GM19397 (cell line): Measurements from ENCODE around the gene DPF3.
"Not testable (repeated sequence)": the region's sequence is repeated elsewhere in the genome, so short reads cannot be mapped to it uniquely, and the experiment has no call there.

Source experiments
- ATAC-seq: cut with Tn5 transposase; IDR thresholded peaks from one replicate; pipeline ENCODE4 v1.9.1; 2021; ENCODE audit warnings: mild to moderate bottlenecking, moderate library complexity; ENCODE audit not compliant: unreplicated experiment

The DPF3 gene

DNA sequence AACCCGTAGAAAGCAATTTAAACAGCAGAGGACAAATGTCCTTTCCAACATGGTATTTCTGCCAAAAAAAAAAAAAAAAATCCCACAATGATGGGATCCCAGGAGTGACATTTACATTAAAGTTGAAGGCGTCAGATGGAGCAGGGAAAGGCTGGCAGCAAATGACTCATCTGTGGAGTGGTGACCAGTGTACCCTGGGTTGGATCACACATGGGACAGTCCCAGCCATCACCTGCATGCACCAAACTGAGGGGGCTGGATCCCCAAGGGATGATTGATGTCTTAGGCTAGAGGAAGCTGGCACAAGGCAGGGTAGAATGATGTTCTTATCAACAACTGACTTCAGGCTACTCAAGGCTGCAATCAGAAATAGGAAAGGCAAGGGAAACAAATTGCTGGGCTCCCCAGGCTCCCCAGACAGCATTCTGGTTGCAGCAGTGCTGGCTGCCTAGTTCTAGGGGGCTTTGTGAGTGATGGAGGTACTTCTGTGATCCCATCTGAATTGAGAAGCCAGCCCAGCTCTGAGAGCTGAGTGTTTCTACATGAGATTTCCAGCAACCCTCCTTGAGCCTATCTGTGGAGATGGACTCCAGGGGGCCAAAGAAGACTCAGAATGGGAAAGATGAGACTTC lies 117.9 kb downstream of the DPF3 start:
- ATAC-seq, result no peak

- no peak for ATAC-seq
These were observed 118.8 kb downstream of the DPF3 start for GRCh38 chr14:72774894-72775620.

GRCh38 chr14:72774141-72774540 lies 119.8 kb downstream of the DPF3 start:
- ATAC-seq, result no peak

DNA sequence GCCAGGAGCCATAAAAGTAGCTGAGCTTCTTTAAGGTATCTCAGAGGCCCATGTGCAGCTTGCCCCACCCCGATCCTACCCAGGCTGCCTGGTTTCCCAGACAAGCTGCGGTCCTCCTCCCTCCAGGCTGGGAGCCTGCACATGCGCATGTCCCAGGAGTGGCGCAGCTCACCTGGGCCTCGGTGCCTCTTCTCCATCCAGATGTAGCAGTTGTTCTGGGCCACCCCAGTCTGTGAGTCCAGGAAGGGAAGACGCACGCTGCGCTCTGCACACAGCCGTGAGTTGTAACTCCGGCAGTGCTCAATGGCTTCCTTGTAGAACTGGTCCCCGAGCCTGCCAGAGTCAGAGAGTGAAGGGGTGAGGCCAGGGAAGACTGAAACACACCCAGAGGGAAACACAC lies 122.3 kb downstream of the DPF3 start:
- ATAC-seq, result no peak

DNA sequence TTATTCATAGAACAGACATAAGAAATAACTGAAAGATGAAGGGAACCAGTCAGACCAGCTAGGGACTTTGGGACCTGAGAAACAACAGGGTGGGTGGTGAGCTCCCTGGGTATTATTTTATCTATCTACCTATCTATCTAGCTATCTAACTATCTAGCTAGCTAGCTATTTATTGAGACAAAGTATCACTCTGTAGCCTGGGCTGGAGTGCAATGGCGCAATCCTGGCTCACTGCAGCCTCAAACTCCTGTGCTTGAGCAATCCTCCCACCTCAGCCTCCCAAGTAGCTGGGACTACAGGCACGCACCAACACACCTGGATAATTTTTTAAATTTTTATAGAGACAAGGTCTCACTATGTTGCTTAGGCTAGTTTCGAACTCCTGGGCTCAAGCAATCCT lies 127.6 kb downstream of the DPF3 start:
- no peak for ATAC-seq

DNA sequence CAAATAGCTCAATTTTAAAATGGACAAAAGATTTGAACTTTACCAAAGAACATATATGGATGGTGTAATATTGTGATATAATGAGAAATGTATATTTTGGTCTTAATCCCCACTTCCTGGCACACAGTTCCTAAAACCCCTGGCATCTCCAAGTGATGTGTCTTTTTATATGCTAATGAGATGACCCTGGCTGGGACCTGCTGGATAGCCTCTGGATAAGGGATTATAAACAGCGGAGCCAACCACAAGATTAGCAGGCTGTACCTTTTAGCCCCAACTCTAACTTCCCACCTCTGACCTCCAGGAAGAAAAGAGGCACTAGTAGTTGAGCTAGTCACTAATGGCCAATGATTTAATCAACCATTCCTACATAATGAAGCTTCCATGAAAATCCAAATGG lies 130.0 kb downstream of the DPF3 start:
- no peak for ATAC-seq

- ATAC-seq, result no peak
These were observed 134.2 kb downstream of the DPF3 start for GRCh38 chr14:72759670-72760069.

DNA sequence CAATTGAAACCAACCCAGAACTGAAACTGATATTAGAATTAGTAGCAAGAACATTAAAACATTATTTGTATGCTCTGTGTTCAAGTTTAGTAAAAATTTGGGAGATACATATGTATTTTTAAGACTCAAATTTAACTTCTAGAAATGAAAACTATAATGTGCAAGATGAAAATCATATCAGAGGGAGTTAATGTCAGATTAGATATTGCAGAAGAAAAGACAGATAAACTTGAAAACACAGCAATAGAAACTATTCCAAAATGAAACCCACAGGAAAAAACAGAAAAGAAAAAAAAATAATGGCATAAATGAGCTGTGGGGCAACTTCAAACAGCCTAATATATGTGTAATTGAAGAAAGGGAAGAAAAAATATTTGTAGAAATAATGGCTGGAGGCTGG lies 134.9 kb downstream of the DPF3 start:
- ATAC-seq, result no peak

GRCh38 chr14:72758420-72758819 lies 135.5 kb downstream of the DPF3 start:
- ATAC-seq, result no peak

DNA sequence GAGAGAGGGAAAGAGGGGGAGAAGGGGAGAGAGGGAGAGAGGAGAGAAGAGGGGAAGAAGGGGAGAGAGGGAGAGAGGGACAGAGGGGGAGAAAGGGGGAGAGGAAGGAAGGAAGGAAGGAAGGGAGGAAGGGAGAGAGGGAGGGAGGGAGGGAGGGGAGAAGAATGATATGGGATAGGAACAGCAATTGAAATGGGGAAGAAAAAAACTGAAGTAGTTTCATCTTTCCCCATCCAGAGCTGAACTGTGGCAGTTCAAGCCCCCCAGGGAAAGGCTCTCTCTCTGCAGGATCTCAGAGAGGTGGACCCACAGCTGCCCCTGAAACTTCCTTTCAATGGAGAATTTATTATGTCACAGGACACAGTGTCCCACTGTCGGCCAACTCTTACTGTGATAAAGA lies 136.9 kb downstream of the DPF3 start:
- ATAC-seq, result no peak

DNA sequence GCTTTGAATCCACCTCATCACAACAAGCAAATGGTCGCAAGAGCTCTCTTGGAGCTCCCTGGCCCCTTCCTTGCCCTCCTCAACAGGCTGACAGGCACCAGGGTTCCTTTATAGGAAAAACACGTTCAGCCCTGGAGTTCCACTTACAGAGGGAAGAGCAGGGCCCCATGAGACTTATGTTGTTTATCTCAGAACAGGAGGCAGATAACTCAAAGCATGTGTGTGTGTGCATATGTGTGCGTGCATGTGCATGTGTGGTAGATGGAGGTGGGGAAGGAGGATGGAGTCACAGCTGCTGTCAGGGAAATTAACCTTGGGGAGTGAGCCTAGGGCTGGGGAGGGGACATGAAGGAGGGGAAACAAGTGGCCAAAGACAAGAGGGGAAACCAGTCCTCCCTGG lies 138.1 kb downstream of the DPF3 start:
- no peak for ATAC-seq

DNA sequence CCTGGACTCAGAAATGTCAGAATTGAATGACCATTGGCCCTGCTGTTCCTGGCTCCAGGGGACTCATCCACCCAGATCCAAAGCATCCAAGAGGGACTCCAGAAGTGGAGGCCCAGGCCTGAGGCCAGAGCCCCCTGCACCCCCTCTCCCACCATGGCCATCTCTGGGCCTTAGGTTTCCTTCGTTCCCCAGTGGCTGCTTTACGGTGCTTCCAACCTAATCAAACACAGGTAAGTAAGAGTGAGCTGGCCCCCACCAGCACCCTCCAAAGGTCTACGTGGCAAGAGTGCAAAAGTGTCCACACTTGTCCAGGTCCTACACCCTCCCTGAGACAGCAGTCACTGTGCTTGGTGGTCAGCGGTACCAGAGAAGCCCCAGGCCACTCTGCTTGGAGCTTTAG lies 139.0 kb downstream of the DPF3 start:
- ATAC-seq, result no peak

DNA sequence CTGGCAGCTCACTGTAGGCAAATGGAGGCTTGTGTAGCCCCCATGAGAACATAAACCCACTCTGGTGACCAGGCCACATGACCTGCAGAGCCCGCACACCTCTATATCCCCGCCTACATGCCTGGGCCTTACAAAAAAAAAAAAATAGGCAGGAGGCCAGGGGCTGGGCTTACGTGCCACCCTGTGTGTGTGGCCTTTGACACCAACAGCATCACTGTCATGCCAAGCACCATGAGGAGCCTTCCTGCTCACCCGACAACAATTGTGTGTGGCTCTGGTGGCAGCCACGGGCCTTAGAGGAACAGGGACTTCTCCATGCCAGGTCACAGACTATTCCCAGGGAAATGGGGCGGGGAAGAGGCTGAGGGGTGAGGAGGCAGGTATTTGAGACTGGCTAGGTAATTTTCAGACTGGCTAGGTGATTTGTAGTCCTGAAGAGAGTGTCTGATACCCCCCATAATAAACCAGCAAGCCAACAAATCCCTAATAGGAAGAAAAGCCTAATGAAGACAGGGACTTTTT lies 140.0 kb downstream of the DPF3 start:
- no peak for ATAC-seq

- ATAC-seq, result no peak
These were observed 140.7 kb downstream of the DPF3 start for GRCh38 chr14:72753044-72753710.

DNA sequence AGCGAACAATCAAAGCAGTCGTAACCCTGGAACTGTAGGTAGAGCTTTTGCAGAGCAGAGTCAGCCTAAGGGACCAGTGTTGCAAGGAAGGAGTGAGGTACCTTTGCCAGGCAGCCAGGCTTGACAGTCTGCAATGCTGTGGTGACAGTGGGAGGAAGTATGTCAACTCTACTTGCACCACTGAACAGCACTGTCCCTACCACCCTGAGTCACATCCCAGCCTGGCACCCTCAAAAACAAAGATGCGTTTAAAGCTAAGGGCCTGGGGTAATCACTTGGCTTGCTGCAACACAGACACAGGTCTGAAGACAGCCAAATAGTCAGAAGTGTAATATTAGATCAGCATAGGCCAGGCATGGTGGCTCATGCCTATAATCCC lies 141.9 kb downstream of the DPF3 start:
- ATAC-seq, result no peak

GRCh38 chr14:72751276-72752033 lies 142.4 kb downstream of the DPF3 start:
- ATAC-seq, result no peak

- ATAC-seq, result not testable (repeated sequence)
These were observed 145.0 kb downstream of the DPF3 start for GRCh38 chr14:72748921-72749320.

DNA sequence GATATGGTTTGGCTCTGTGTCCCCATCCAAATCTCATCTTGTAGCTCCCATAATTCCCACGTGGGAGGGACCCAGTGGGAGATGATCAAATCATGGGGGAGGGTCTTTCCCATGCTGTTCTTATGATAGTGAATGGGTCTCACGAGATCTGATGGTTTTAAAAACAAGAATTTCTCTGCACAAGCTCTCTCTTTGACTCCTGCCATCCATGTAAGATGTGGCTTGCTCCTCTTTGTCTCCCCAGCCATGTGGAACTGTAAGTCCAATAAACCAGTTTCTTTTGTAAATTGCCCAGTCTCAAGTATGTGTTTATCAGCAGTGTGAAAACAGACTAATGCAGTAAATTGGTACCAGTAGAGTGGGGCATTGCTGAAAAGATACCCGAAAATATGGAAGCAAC lies 146.2 kb downstream of the DPF3 start:
- ATAC-seq, result no peak

DNA sequence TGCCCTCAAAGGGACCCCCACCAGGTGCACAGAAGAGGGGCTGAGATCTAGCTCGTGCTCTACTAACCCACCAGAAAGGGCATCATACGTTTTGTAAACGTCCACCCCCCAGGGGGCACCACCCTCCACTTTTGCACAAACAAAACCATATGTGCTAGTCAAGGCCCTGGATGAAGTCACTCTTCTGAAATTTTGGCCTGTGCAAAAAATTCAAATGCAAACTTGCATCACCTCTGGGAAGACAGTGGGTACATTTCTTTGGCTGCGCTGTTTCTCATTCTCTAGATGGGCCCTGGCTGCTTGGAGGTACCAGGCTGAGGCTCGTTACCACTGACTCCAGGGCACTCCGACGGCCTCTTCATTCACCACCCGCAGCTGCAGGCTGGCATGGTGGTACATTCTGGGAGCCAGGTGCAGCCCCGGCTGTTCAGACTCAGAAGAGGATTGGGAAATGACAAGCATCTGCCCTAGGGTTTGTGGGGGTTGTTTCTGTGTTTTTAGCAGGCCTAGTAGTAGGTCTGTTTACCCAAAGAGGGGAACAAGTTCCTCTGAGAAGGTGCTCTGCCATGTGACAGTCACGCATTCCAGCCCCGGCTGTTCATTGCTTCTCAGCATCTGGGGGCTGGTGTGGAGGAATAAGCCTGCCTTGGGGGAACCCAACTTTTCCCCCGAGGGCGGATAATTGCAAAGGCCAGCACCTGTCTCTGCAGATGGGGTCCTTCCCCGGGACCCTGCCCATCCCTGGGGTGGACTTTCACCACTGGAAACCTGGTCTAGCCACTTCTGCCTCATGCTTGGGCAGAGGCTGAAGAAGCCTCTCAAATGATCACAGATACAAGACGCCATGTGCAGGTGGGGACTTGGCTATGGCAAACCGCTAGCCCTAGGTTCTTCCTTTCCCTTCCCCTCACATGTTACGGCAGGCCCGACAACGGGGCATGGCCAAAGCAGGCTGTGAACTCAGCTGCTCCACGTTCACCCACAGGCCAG lies 147.6 kb downstream of the DPF3 start:
- no peak for ATAC-seq

GRCh38 chr14:72745546-72745945 lies 148.4 kb downstream of the DPF3 start:
- no peak for ATAC-seq
